ENCODE results near the gene DNASE2B.

DNASE2B gene

DNA sequence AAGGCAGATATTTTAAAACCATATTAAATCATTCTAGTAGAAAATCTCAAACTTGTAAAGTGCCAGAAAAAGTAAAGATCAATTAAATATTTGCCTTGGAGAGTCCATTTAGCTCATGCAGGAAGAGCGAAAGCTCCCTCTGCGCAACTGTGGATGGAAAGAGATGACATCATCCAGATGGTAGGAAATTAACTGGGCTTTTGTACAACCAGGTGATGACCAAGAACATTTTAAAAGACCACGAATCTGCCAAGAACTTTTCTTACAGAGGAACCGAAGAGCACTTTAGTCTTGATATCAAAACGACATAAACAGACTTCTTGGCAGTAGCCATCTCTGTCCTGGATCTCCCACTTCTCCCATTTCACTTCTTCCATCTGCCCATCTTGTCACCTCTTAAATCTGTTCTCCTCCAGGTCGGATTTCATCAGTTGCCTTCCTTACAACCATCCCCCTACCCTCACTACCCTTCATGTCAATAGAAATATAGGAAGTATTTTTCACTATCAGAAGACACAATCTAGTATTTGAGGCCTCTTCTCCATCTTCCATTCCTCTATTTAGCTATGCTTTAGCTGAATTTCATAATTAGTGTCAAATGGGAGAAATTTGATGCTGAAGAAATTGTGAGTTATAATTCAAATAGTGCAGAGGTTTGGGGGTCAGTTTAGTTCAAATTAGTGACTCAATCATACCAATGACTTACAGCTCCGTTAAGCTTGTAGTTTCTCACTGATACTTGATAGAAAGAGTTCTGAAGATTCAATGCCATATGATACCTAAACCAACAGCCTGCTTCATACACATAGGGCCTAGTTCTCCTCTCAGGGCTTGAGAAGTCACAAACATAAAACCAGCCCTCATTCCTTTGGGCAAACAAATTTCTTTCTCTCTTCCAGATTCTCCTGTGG is 22.0 kb upstream of the DNASE2B start:
- Histone ChIP-seq H3K36me3 (no peaks in the 10 kb centered on the region), H3K27me3 (ENCODE audit: insufficient read depth, low read depth, severe bottlenecking) (no peaks in the 10 kb centered on the region), H3K4me3 (ENCODE audit: low read depth, low read length) (no peak overlapping the region), H3K27ac (no peak overlapping the region), H3K9me3 (ENCODE audit: severe bottlenecking) (no peaks in the 10 kb centered on the region)
- DNase-seq = no peak
- TF ChIP-seq CTCF (IDR thresholded peaks at IDR 0.05; ENCODE audit: low read depth, low read length) = no peak

DNA sequence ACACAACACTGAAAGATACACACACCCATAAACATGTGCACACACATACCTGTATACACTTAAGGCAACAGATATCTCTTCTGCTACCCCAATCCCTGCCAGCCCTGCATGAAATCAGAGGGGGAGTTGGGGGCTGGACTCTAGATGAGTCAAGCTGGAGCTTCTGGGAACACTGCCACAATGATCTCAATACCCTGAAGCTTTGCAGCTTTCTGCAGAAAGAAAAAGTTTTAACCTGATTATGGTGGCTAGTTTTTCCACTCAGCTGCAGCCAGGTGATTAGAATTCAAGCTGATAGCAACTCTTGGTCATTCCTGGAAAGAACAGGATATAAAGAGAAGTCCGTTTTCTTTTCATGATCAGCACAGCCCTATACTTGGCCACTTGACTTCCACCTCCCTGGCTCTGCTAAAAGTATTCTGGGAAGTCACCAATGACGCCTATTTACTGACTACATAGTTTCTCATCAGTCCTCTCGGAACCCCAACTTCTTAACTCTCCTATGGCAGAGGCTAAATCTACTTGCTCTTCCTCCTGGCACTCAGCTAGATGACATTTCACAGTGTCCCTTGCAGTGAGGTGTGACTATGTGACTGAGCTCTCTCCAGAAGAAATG is 20.7 kb upstream of the DNASE2B start:
- H3K36me3 ChIP-seq = no peaks in the 10 kb centered on the region
- H3K4me3 ChIP-seq (ENCODE audit: low read depth, low read length) = no peak overlapping the region
- no peaks in the 10 kb centered on the region for H3K9me3 ChIP-seq (ENCODE audit: severe bottlenecking)
- no peak overlapping the region for H3K27ac ChIP-seq
- H3K27me3 ChIP-seq (ENCODE audit: insufficient read depth, low read depth, severe bottlenecking) = no peaks in the 10 kb centered on the region
- no peak for DNase-seq
- TF ChIP-seq CTCF (IDR thresholded peaks at IDR 0.05; ENCODE audit: low read depth, low read length) = no peak

- Histone ChIP-seq H3K27me3 (ENCODE audit: insufficient read depth, low read depth, severe bottlenecking) (no peaks in the 10 kb centered on the region), H3K4me3 (ENCODE audit: low read depth, low read length) (no peak overlapping the region), H3K27ac (no peak overlapping the region), H3K36me3 (no peaks in the 10 kb centered on the region), H3K9me3 (ENCODE audit: severe bottlenecking) (no peaks in the 10 kb centered on the region)
- TF ChIP-seq CTCF (IDR thresholded peaks at IDR 0.05; ENCODE audit: low read depth, low read length) = no peak
- no peak for DNase-seq
These were observed 19.0 kb upstream of the DNASE2B start for GRCh38 chr1:84379138-84379916.

DNA sequence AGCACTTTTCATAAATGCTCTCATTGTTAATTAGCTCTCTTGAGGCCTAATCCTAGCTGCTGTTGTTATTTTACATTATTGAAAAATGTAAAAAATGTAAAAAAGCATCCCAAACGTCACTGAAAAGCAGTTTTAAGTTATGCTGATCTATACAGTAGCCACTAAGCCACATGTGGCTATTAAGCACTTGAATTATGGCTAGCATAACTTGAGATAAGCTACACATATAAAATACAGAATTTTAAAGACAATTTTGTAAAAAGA is 18.4 kb upstream of the DNASE2B start:
- H3K36me3 ChIP-seq = no peaks in the 10 kb centered on the region
- no peak for DNase-seq
- no peak overlapping the region for H3K4me3 ChIP-seq (ENCODE audit: low read depth, low read length)
- H3K9me3 ChIP-seq (ENCODE audit: severe bottlenecking) = no peaks in the 10 kb centered on the region
- no peak for TF ChIP-seq CTCF (IDR thresholded peaks at IDR 0.05; ENCODE audit: low read depth, low read length)
- H3K27me3 ChIP-seq (ENCODE audit: insufficient read depth, low read depth, severe bottlenecking) = no peaks in the 10 kb centered on the region
- no peak overlapping the region for H3K27ac ChIP-seq

DNA sequence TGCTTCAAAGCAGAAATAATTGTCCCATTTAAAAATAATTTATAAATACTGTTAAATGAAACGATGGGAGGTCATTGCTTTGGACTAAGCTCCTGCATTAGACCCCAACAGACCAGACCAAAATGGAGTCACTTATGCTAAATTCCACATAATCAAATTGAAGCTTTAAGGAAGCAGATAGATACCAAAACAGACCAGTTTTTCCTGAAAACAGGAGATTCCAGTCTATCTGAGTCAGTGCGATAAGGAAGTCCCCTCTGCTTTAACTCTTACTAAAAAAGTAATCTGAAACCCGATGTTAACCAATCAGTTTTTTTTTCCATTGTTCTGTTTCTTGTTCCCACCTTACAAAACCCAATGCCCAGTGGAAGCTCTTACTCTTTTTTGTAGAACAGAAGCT is 16.2 kb upstream of the DNASE2B start:
- no peak for TF ChIP-seq CTCF (IDR thresholded peaks at IDR 0.05; ENCODE audit: low read depth, low read length)
- no peak overlapping the region for H3K4me3 ChIP-seq (ENCODE audit: low read depth, low read length)
- no peak overlapping the region for H3K27ac ChIP-seq
- H3K27me3 ChIP-seq (ENCODE audit: insufficient read depth, low read depth, severe bottlenecking) = no peaks in the 10 kb centered on the region
- H3K36me3 ChIP-seq = no peaks in the 10 kb centered on the region
- H3K9me3 ChIP-seq (ENCODE audit: severe bottlenecking) = no peaks in the 10 kb centered on the region
- no peak for DNase-seq

Data from WERI-Rb-1 (cell line).